Measurements from ENCODE around the gene PTGER2.

Gene PTGER2

GRCh38 chr14:52313903-52314594 is at the start of gene PTGER2:
Gene PTGER2, plus strand, starts transcription at chr14:52314312. Its CDS starts 237 bp downstream, at chr14:52314549.
- DNase-seq: peak; percentile 88

GRCh38 chr14:52265253-52265652 is 48.9 kb upstream of the PTGER2 start:
- peak; percentile 15 for DNase-seq

GRCh38 chr14:52266179-52266578 is 47.9 kb upstream of the PTGER2 start:
- no peak for DNase-seq

- no peak for DNase-seq
These were observed 47.3 kb upstream of the PTGER2 start for GRCh38 chr14:52266782-52267181.

GRCh38 chr14:52267501-52268278 is 46.4 kb upstream of the PTGER2 start, which contains the start of gene PTGDR:
Gene PTGDR, plus strand, starts transcription at chr14:52267698. Its CDS starts 117 bp downstream, at chr14:52267815.
- peak; percentile 66 for DNase-seq

GRCh38 chr14:52268279-52269061 is 45.6 kb upstream of the PTGER2 start:
- DNase-seq: peak; percentile 12

- DNase-seq: no peak
These were observed 45.0 kb upstream of the PTGER2 start for GRCh38 chr14:52269100-52269499.

- DNase-seq: no peak
These were observed 44.1 kb upstream of the PTGER2 start for GRCh38 chr14:52269982-52270381.

GRCh38 chr14:52271538-52271937 is 42.6 kb upstream of the PTGER2 start:
- no peak for DNase-seq

- DNase-seq: peak; percentile 72
These were observed 41.7 kb upstream of the PTGER2 start for GRCh38 chr14:52272375-52272774.

- DNase-seq: no peak
These were observed 38.7 kb upstream of the PTGER2 start for GRCh38 chr14:52275372-52275771.

GRCh38 chr14:52277552-52277951 is 36.6 kb upstream of the PTGER2 start:
- no peak for DNase-seq

GRCh38 chr14:52279408-52279807 is 34.7 kb upstream of the PTGER2 start:
- no peak for DNase-seq

GRCh38 chr14:52283099-52283498 is 31.0 kb upstream of the PTGER2 start:
- no peak for DNase-seq

- peak; percentile 26 for DNase-seq
These were observed 27.2 kb upstream of the PTGER2 start for GRCh38 chr14:52286661-52287649.

GRCh38 chr14:52296378-52296777 is 17.7 kb upstream of the PTGER2 start:
- DNase-seq: no peak

- DNase-seq: no peak
These were observed 15.3 kb upstream of the PTGER2 start for GRCh38 chr14:52298795-52299194.

GRCh38 chr14:52299692-52300278 is 14.3 kb upstream of the PTGER2 start:
- DNase-seq: peak; percentile 74

- DNase-seq: no peak
These were observed 10.9 kb upstream of the PTGER2 start for GRCh38 chr14:52303236-52303635.

GRCh38 chr14:52304248-52304904 is 9.7 kb upstream of the PTGER2 start:
- no peak for DNase-seq

- no peak for DNase-seq
These were observed 9.1 kb upstream of the PTGER2 start for GRCh38 chr14:52305014-52305413.
